Immature natural killer cell (primary cell): ENCODE data around the gene MAPK8IP3. TPM values are rescaled to one million over a fixed set of nuclear protein-coding genes. Genes with fewer than 3 reads are reported as not detected.
"Not testable (repeated sequence)": the region's sequence is repeated elsewhere in the genome, so short reads cannot be mapped to it uniquely, and the experiment has no call there.

Experiments
- DNase-seq, 3 donors: peaks; one replicate each; pipeline ENCODE4 v3.0.0; 2022; ENCODE audit warnings: mixed read lengths in 1 of 3
- H3K27ac Mint-ChIP-seq, 6 donors: one replicate each; pipeline ENCODE4 v1.8.0; 2020; ENCODE audit warnings: mixed read lengths in 6 of 6, mild to moderate bottlenecking in 5 of 6, inconsistent platforms in 4 of 6, moderate library complexity in 3 of 6
- H3K27me3 Mint-ChIP-seq, 3 donors: one replicate each; pipeline ENCODE4 v1.8.0; 2020 to 2021; ENCODE audit warnings: low read depth in 3 of 3, mild to moderate bottlenecking in 3 of 3, mixed read lengths in 3 of 3, moderate library complexity in 3 of 3, inconsistent platforms in 1 of 3
- H3K36me3 Mint-ChIP-seq, 3 donors: one replicate each; pipeline ENCODE4 v1.8.0; 2020; ENCODE audit warnings: mixed read lengths in 3 of 3, inconsistent platforms in 2 of 3, mild to moderate bottlenecking in 2 of 3
- H3K4me1 Mint-ChIP-seq, 2 donors: one replicate each; pipeline ENCODE4 v1.8.0; 2020; ENCODE audit warnings: inconsistent platforms in 2 of 2, mild to moderate bottlenecking in 2 of 2, mixed read lengths in 2 of 2, moderate library complexity in 1 of 2
- H3K4me3 Mint-ChIP-seq, 5 donors: one replicate each; pipeline ENCODE4 v1.8.0; 2020; ENCODE audit warnings: mild to moderate bottlenecking in 5 of 5, mixed read lengths in 5 of 5, inconsistent platforms in 3 of 5, moderate library complexity in 3 of 5
- H3K9me3 Mint-ChIP-seq, 6 donors: one replicate each; pipeline ENCODE4 v1.8.0; 2020; ENCODE audit warnings: mild to moderate bottlenecking in 6 of 6, mixed read lengths in 6 of 6, inconsistent platforms in 4 of 6, moderate library complexity in 3 of 6
- polyA plus RNA-seq, 3 donors: library from polyadenylated mRNA; unstranded; fragments of 300-500 nt; fragmentation: Illumina TruSeq; gene quantifications; one replicate each; pipeline ENCODE4 v1.2.3, GENCODE V29; 2021

Gene MAPK8IP3
- polyA plus RNA-seq, 3 donors from 2014 or later = 0.55 to 3.8 (median 0.57) TPM

DNA sequence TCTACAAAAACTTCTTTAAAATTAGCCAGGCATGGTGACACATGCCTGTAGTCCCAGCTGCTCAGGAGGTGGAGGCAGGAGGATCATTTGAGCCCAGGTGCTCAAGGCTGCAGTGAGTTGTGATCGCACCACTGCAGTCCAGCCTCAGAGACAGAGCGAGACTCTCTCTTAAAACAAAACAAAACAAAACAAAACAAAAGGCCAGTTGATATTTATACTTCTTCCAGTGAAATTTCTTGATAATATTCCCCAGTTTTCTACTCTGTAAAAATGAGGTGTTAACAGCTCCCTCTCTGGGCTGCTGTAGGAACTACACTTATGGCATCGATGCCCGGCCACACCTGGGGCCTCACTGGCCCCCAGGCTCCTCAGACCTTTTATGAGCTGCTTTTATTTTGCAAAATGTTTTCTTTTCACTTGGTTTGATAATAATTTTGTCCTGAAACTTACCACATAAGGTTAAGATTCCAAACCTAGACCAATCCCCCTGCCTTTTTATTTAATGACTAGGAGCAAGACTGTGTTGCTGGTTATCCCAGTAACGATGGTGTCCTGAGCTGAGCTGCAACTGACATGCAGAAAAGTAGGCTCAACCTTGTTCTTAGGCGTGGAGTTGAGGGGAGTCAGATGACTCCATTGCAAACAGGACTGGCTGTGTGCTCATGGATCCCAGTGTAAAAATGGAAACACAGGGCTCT, 17.6 kb downstream of the MAPK8IP3 start:
- Mint-ChIP-seq H3K9me3 (no peaks in the 10 kb centered on the region), H3K36me3 (peaks cover 7 to 10% (median 8%) of the 10 kb centered on the region in 3 donors), H3K4me1 (peaks cover 49 to 53% of the 10 kb centered on the region in 2 donors), H3K27me3 (peaks cover 0 to 7% (median 2%) of the 10 kb centered on the region in 3 donors), H3K27ac (peak overlapping the region; percentile 19 to 88 (median 76)), H3K4me3 (peak overlapping the region; percentile 43 to 75 (median 64))
- DNase-seq = peak; percentile 32 to 44 (median 35)

DNA sequence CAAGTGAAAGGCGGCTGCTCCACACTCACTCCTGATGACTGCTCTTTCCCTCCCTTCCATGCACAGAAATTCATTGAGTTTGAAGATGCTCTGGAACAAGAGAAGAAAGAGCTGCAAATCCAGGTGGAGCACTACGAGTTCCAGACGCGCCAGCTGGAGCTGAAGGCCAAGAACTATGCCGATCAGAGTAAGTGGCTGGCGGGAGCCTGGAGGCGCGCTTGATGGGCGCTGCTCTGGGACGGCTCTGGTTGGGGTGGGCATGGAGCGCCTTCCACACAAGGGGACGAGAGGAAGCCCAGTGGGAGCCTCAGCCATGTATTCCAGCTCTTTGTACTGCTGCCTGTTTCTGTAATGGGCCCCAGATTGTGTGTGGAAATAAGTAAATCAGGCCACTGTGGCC, 18.5 kb downstream of the MAPK8IP3 start:
- H3K9me3 Mint-ChIP-seq = no peaks in the 10 kb centered on the region
- DNase-seq = no peak
- H3K4me1 Mint-ChIP-seq = peaks cover 40 to 44% of the 10 kb centered on the region in 2 donors
- H3K36me3 Mint-ChIP-seq = peaks cover 7 to 15% (median 11%) of the 10 kb centered on the region in 3 donors
- H3K4me3 Mint-ChIP-seq = no peak overlapping the region
- H3K27ac Mint-ChIP-seq = peak overlapping the region in 1 of 6 donors; percentile 58
- H3K27me3 Mint-ChIP-seq = peaks cover 0 to 7% (median 2%) of the 10 kb centered on the region in 3 donors

DNA sequence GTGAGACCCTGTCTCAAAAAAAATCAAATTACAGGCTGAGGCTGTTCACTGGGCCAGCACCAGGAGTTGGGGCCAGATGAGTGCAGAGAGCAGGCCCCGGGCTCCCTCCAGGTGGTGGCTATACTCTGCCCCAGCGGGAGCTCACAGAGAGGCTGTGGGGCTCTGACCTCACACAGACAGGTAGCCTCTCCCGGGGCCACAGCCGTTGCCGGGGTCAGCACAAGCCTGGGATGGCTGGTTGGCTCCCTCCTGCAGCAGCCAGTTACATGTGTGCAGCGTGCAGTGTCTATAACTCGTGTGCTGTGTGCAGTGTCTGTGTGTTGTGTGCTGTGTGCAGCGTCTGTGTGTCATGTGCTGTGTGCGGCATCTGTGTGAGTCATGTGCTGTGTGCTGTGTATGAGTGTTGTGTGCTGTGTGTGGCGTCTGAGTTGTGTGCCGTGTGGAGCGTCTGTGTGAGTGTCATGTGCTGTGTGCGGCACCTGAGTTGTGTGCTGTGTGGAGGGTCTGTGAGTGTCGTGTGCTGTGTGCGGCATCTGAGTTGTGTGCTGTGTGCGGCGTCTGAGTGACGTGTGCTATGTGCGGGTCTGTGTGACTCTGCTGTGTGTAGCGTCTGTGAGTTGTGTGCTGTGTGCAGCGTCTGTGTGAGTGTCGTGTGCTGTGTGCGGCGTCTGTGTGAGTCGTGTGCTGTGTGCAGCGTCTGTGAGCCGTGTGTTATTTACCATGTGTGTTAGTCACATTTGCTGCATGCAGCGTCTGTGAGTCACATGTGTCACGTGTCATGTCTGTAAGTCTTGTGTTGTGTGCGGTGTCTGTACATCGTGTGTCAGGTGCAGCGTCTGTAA, 20.9 kb downstream of the MAPK8IP3 start:
- peak overlapping the region in 2 of 6 donors; percentile 3 to 47 for H3K27ac Mint-ChIP-seq
- H3K36me3 Mint-ChIP-seq = peaks cover 7 to 15% (median 11%) of the 10 kb centered on the region in 3 donors
- H3K4me1 Mint-ChIP-seq = peaks cover 24 to 27% of the 10 kb centered on the region in 2 donors
- no peak for DNase-seq
- H3K27me3 Mint-ChIP-seq = peaks cover 0 to 7% (median 2%) of the 10 kb centered on the region in 3 donors
- H3K4me3 Mint-ChIP-seq = no peak overlapping the region
- no peaks in the 10 kb centered on the region for H3K9me3 Mint-ChIP-seq

DNA sequence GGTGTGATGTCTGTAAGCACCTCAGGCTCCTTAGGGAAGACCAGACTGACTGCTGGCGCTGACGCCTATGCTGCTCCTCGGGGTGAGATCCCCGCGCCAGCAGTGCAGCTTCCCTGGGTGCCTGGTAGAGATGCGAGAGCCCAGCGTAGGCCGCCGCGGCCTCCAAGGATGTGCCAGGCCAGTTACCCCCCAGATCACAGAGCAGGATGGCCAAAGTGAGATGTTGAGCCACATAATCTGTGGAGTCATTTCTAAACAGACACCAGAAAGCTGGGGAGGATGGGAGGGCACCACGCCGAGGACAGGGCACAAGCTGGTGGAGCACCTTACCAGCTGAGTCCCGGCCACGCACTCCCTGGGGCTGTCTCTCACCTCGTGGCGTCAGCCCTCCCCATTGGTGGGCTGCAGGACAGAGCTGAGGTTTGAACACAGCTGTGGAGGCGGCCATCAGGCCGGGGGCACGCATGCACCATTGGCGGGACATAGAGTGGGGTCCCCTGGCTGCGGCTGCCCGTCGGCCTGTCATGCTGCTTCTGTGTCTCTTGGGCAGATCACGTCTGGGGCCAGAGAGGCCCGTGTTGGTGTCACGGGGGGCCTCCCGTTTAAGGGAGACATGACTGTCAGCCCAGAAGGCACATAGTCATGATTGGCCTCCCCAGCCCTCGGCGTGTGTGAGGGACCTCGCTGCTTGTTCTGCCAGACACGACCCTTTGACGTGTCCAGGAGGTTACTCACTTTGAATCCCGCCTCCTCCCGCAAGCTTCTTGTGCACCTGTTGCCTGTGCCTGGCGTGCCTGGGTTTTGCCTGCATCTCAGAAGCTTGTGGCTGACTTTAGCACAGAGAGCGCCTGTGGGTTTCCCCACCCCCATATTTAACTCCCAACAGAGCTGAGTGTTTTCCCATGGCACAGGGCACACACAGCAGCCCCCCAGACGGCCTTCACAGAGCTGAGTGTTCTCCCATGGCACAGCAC, 21.9 kb downstream of the MAPK8IP3 start:
- DNase-seq = no peak
- Mint-ChIP-seq H3K9me3 (no peaks in the 10 kb centered on the region), H3K4me3 (no peak overlapping the region), H3K4me1 (peaks cover 13 to 17% of the 10 kb centered on the region in 2 donors), H3K36me3 (peaks cover 7 to 15% (median 11%) of the 10 kb centered on the region in 3 donors), H3K27me3 (peaks cover 0 to 6% (median 2%) of the 10 kb centered on the region in 3 donors), H3K27ac (peak overlapping the region in 1 of 6 donors; percentile 47)

DNA sequence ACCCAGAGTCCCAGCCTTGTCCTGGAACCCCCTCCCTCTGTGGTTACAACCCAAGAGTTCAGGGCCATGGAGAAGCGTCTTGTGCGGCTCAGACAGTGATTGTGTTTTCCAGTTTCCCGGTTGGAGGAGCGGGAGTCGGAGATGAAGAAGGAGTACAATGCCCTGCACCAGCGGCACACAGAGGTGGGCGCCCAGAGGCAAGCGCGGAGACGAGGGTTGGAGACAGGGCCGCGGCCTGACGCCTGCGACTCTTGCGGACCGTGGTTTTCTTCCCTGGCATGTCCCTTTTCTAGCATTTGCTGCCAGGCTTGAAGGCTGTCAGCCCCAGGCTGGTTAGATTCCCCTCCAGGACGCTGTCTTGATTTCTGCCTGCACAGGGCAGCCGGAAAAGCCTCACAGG, 23.0 kb downstream of the MAPK8IP3 start:
- H3K4me3 Mint-ChIP-seq = no peak overlapping the region
- no peaks in the 10 kb centered on the region for H3K9me3 Mint-ChIP-seq
- peaks cover 0 to 6% (median 0%) of the 10 kb centered on the region in 3 donors for H3K27me3 Mint-ChIP-seq
- H3K36me3 Mint-ChIP-seq = peaks cover 7 to 15% (median 11%) of the 10 kb centered on the region in 3 donors
- no peak overlapping the region for H3K27ac Mint-ChIP-seq
- DNase-seq = no peak
- H3K4me1 Mint-ChIP-seq = peaks cover 3 to 7% of the 10 kb centered on the region in 2 donors

DNA sequence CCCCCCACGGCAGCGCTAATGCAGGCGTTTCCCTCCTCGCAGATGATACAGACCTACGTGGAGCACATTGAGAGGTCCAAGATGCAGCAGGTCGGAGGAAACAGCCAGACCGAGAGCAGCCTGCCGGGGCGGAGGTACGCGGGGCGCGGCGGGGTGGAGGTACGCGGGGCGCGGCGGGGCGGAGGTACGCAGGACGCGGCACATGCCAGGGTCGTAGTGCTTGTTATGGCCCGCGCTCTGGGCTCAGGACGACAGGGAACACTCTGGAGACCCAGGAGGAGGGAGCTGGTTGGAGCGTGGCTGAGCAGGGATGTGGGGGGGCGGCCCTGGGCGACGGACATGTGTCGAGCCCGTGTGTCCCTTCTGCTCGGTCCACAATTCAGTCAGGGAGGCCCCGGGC, 23.4 kb downstream of the MAPK8IP3 start:
- Mint-ChIP-seq H3K4me3 (no peak overlapping the region), H3K9me3 (no peaks in the 10 kb centered on the region), H3K27ac (no peak overlapping the region), H3K36me3 (peaks cover 7 to 15% (median 11%) of the 10 kb centered on the region in 3 donors), H3K4me1 (peaks cover 3 to 7% of the 10 kb centered on the region in 2 donors), H3K27me3 (peaks cover 0 to 6% (median 0%) of the 10 kb centered on the region in 3 donors)
- no peak for DNase-seq

DNA sequence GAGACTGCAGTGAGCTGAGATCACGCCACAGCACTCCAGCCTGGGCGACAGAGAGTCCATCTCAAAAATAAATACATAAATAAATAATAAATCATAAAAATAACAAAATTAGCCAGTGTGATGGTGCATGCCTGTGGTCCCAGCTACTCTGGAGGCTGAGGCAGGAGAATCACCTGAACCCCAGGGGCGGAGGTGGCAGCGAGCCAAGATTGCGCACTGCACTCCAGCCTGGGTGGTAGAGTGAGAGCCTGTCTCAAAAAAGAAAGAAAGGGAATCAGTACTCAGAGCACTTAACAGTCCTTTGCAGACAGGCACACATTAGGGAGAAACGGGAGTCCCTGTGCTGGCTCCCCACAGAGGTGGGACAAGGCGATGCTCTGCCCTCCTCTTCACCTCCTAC, 25.1 kb downstream of the MAPK8IP3 start:
- Mint-ChIP-seq H3K27me3 (peaks cover 0 to 6% (median 0%) of the 10 kb centered on the region in 3 donors), H3K36me3 (peaks cover 7 to 18% (median 11%) of the 10 kb centered on the region in 3 donors), H3K27ac (no peak overlapping the region), H3K4me3 (no peak overlapping the region), H3K4me1 (peaks cover 6 to 7% of the 10 kb centered on the region in 2 donors), H3K9me3 (no peaks in the 10 kb centered on the region)
- DNase-seq = no peak

DNA sequence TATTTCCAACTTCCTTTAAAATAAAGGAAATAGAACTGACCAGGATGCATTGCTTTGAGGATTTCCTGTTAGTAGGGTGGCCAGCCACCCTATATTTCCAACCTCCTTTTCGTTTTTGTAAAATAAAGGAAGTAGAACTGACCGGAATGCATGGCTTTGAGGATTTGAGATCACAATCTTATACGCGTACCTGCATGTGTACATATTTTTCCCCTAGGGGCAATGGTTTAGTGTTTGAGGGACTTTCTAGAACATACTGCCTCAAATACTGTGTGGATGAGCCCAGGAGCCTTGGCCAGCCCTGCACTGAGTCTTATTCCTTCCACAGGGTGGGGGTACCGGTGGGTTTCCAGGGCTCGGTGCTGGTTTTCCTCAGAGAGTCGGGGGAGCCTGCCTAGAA, 25.6 kb downstream of the MAPK8IP3 start:
- peak overlapping the region in 2 of 6 donors; percentile 14 to 46 for H3K27ac Mint-ChIP-seq
- H3K27me3 Mint-ChIP-seq = peaks cover 0 to 6% (median 0%) of the 10 kb centered on the region in 3 donors
- H3K4me3 Mint-ChIP-seq = no peak overlapping the region
- H3K4me1 Mint-ChIP-seq = peaks cover 6 to 7% of the 10 kb centered on the region in 2 donors
- DNase-seq = no peak
- peaks cover 7 to 18% (median 11%) of the 10 kb centered on the region in 3 donors for H3K36me3 Mint-ChIP-seq
- no peaks in the 10 kb centered on the region for H3K9me3 Mint-ChIP-seq

DNA sequence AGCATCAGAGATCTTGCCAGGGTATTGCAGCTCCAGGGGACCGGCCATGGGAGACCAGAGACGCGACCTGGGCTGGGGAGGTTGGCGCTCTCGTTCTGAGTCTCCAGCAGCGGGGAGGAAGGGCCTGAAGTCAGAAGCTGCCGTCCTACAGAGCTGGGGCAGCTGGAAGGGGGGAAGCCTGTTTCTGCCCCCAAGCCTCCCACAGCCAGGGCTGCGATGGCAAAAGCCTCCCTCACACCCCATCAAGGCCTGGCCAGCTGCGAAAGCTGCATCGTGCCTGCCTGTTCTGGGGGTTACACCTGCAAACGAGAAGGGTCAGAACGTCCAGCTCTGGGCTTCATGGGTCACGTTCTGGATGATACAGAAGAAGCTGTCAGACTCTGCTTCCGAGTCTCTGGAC, 26.1 kb downstream of the MAPK8IP3 start:
- no peak overlapping the region for H3K4me3 Mint-ChIP-seq
- peaks cover 4 to 13% (median 8%) of the 10 kb centered on the region in 3 donors for H3K36me3 Mint-ChIP-seq
- no peaks in the 10 kb centered on the region for H3K9me3 Mint-ChIP-seq
- no peak for DNase-seq
- peak overlapping the region in 2 of 6 donors; percentile 14 to 46 for H3K27ac Mint-ChIP-seq
- H3K4me1 Mint-ChIP-seq = peaks cover 2 to 4% of the 10 kb centered on the region in 2 donors
- peaks cover 0 to 2% (median 0%) of the 10 kb centered on the region in 3 donors for H3K27me3 Mint-ChIP-seq

DNA sequence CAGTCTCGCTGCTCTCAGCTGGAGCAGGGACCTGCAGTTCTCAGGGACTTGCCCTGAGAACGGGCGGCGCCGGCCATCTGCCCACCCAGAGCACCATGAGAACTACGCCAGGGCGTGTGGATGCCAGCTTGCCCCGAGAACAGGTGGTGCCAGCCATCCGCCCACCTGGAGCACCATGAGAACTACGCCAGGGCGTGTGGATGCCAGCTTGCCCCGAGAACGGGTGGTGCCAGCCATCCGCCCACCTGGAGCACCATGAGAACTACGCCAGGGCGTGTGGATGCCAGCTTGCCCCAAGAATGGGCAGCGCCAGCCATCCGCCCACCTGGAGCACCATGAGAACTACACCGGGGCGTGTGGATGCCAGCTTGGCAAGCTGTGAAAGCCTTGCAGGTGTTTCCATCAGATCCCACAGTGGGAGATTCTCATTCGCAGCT, 26.6 kb downstream of the MAPK8IP3 start:
- not testable (repeated sequence) for H3K9me3 Mint-ChIP-seq, H3K4me1 Mint-ChIP-seq, DNase-seq, H3K27me3 Mint-ChIP-seq, H3K4me3 Mint-ChIP-seq, H3K27ac Mint-ChIP-seq
- peaks cover 0 to 10% (median 3%) of the 10 kb centered on the region in 3 donors for H3K36me3 Mint-ChIP-seq

DNA sequence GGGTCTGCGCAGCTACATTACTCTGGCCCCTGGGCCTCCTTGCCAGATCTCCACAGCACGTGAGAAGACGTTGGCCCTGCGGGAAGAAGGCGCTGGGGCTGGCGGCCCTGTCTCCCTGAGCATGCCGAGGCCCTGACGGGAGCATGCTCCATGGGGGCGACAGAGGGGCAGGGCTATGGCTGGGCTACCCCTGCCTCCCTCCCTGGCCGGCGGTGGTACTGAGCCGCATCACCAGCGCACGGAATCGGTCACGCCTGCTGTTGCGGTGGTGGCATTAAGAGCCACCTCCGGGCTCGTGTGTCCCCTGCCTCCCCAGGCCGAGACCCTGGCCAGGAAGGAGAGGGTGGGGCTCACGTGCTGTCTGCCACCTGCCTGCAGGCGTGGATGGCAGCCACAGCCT, 28.1 kb downstream of the MAPK8IP3 start:
- Mint-ChIP-seq H3K4me3 (no peak overlapping the region), H3K9me3 (no peaks in the 10 kb centered on the region), H3K36me3 (peaks cover 0 to 3% (median 0%) of the 10 kb centered on the region in 3 donors), H3K27ac (no peak overlapping the region), H3K27me3 (no peaks in the 10 kb centered on the region), H3K4me1 (peaks cover 0 to 3% of the 10 kb centered on the region in 2 donors)
- no peak for DNase-seq

DNA sequence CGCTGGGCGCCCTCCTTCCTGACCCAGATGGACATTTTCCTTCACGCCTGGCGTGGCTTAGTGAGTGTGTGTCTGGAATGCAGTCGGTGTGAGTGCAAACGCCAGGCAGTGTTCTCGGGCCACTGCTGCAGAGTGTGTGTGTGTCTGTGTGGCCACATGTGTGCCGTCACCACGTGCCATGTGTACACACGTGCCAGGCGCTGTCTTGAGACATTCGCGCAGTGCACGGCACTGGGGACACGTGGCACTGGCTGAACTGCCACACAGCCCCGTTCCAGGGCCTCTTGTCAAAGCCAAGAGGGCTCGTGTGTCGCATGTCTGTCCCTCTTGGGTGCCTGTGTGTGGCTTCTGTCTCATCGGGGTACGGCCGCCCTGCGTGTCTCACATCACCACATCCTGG, 28.8 kb downstream of the MAPK8IP3 start:
- no peak overlapping the region for H3K4me3 Mint-ChIP-seq
- H3K27me3 Mint-ChIP-seq = no peaks in the 10 kb centered on the region
- H3K27ac Mint-ChIP-seq = peak overlapping the region in 2 of 6 donors; percentile 53 to 55
- peaks cover 0 to 3% of the 10 kb centered on the region in 2 donors for H3K4me1 Mint-ChIP-seq
- no peak for DNase-seq
- no peaks in the 10 kb centered on the region for H3K9me3 Mint-ChIP-seq
- H3K36me3 Mint-ChIP-seq = peaks cover 0 to 3% (median 0%) of the 10 kb centered on the region in 3 donors

DNA sequence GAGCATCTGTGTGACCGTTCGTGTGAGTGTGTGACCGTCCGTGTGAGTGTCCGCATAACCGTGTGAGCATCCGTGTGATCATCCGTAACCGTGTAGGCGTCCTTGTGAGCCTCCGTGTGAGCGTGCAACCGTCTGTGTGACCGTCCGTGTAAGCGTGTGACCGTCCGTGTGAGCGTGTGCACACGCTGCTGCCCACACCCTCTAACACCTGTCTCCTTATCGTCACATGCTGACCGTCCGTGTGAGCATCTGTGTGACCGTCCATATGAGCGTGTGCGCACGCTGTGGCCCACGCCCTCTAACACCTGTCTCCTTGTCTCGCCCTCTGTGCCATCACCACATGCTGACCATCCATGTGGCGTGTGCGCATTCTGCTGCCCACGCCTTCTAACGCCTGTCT, 34.2 kb downstream of the MAPK8IP3 start:
- Mint-ChIP-seq H3K4me1 (no peaks in the 10 kb centered on the region), H3K36me3 (peaks cover 4 to 8% (median 7%) of the 10 kb centered on the region in 3 donors), H3K4me3 (no peak overlapping the region), H3K27me3 (peaks cover 0 to 4% (median 2%) of the 10 kb centered on the region in 3 donors), H3K9me3 (no peaks in the 10 kb centered on the region), H3K27ac (no peak overlapping the region)
- no peak for DNase-seq
